Chondrocyte (in vitro differentiated cells): ENCODE data around the gene SH3BP2. TPM values are rescaled to one million over a fixed set of nuclear protein-coding genes. Genes with fewer than 3 reads are reported as not detected.

ENCODE experiments used
- DNase-seq: peaks from one replicate; pipeline ENCODE4 v3.0.0; 2021; ENCODE audit warnings: mixed read lengths, low spot score
- H3K27ac Mint-ChIP-seq: one replicate; pipeline ENCODE4 v1.8.0; 2021; ENCODE audit warnings: mild to moderate bottlenecking, moderate library complexity, mixed read lengths; ENCODE audit not compliant: unreplicated experiment
- H3K27me3 Mint-ChIP-seq: 2 replicates; pipeline ENCODE4 v1.8.0; 2021; ENCODE audit warnings: low read depth, mixed read lengths
- H3K36me3 Mint-ChIP-seq: 2 replicates; pipeline ENCODE4 v1.8.0; 2021; ENCODE audit warnings: low read depth, mixed read lengths
- H3K4me1 Mint-ChIP-seq: 2 replicates; pipeline ENCODE4 v1.8.0; 2021; ENCODE audit warnings: low read depth, mild to moderate bottlenecking, mixed read lengths
- H3K4me3 Mint-ChIP-seq: one replicate; pipeline ENCODE4 v1.8.0; 2021; ENCODE audit warnings: mild to moderate bottlenecking, moderate library complexity, mixed read lengths; ENCODE audit not compliant: unreplicated experiment
- H3K9me3 Mint-ChIP-seq: 2 replicates; pipeline ENCODE4 v1.8.0; 2021; ENCODE audit warnings: low read depth, mixed read lengths
- CTCF ChIP-seq: fragments of 200-600 bp; sonication (generic); IDR thresholded peaks from 2 replicates; pipeline ENCODE4 v1.5.0; 2021; ENCODE audit warnings: antibody characterized with exemption, mild to moderate bottlenecking, moderate library complexity
- total RNA-seq: library from RNA; stranded (reverse); gene quantifications from 3 replicates; pipeline ENCODE4 v1.2.1, GENCODE V29; 2021

Gene SH3BP2
- total RNA-seq, 1 donor from 2014 or later, result 59.8 TPM

- H3K9me3 Mint-ChIP-seq, result no peaks in the 10 kb centered on the region
- no peaks in the 10 kb centered on the region for H3K27me3 Mint-ChIP-seq
- peaks cover 8% of the 10 kb centered on the region for H3K4me1 Mint-ChIP-seq
- H3K36me3 Mint-ChIP-seq, result peaks cover 22% of the 10 kb centered on the region
- TF ChIP-seq CTCF, result no peak
- no peak overlapping the region for H3K4me3 Mint-ChIP-seq
- no peak overlapping the region for H3K27ac Mint-ChIP-seq
- peak; percentile 74 for DNase-seq
Measured at GRCh38 chr4:2823301-2823670, 30.4 kb downstream of the SH3BP2 start.

GRCh38 chr4:2823671-2824328 lies 30.9 kb downstream of the SH3BP2 start:
- Mint-ChIP-seq H3K27me3 (no peaks in the 10 kb centered on the region), H3K27ac (no peak overlapping the region), H3K36me3 (peaks cover 27% of the 10 kb centered on the region), H3K9me3 (no peaks in the 10 kb centered on the region), H3K4me1 (peaks cover 13% of the 10 kb centered on the region), H3K4me3 (no peak overlapping the region)
- no peak for TF ChIP-seq CTCF
- DNase-seq, result peak; percentile 85

GRCh38 chr4:2824329-2824835 lies 31.5 kb downstream of the SH3BP2 start:
- H3K4me3 Mint-ChIP-seq, result no peak overlapping the region
- no peak overlapping the region for H3K27ac Mint-ChIP-seq
- peaks cover 15% of the 10 kb centered on the region for H3K4me1 Mint-ChIP-seq
- DNase-seq, result peak; percentile 89
- TF ChIP-seq CTCF, result no peak
- H3K9me3 Mint-ChIP-seq, result no peaks in the 10 kb centered on the region
- peaks cover 29% of the 10 kb centered on the region for H3K36me3 Mint-ChIP-seq
- H3K27me3 Mint-ChIP-seq, result no peaks in the 10 kb centered on the region

- peaks cover 14% of the 10 kb centered on the region for H3K4me1 Mint-ChIP-seq
- TF ChIP-seq CTCF, result no peak
- no peaks in the 10 kb centered on the region for H3K9me3 Mint-ChIP-seq
- no peak overlapping the region for H3K27ac Mint-ChIP-seq
- no peak overlapping the region for H3K4me3 Mint-ChIP-seq
- no peak for DNase-seq
- H3K36me3 Mint-ChIP-seq, result peaks cover 29% of the 10 kb centered on the region
- no peaks in the 10 kb centered on the region for H3K27me3 Mint-ChIP-seq
Measured at GRCh38 chr4:2824836-2825381, 32.0 kb downstream of the SH3BP2 start.

- Mint-ChIP-seq H3K4me1 (peaks cover 17% of the 10 kb centered on the region), H3K36me3 (peaks cover 29% of the 10 kb centered on the region), H3K9me3 (no peaks in the 10 kb centered on the region), H3K27ac (no peak overlapping the region), H3K4me3 (no peak overlapping the region), H3K27me3 (no peaks in the 10 kb centered on the region)
- peak; percentile 84 for DNase-seq
- TF ChIP-seq CTCF, result no peak
Measured at GRCh38 chr4:2825740-2826139, 32.9 kb downstream of the SH3BP2 start.
